Diencephalon (tissue), 1 donor: Measurements from ENCODE around the gene MFAP2. TPM values are rescaled to one million over a fixed set of nuclear protein-coding genes. Genes with fewer than 3 reads are reported as not detected.

ENCODE experiments used
- total RNA-seq: library from RNA; depleted of rRNA; stranded (reverse); fragments of >200 nt; gene quantifications from one replicate; pipeline ENCODE4 v1.2.3, GENCODE V29; 2014

The MFAP2 gene, protein sequence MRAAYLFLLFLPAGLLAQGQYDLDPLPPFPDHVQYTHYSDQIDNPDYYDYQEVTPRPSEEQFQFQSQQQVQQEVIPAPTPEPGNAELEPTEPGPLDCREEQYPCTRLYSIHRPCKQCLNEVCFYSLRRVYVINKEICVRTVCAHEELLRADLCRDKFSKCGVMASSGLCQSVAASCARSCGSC
- total RNA-seq, result 7.4 TPM

DNA sequence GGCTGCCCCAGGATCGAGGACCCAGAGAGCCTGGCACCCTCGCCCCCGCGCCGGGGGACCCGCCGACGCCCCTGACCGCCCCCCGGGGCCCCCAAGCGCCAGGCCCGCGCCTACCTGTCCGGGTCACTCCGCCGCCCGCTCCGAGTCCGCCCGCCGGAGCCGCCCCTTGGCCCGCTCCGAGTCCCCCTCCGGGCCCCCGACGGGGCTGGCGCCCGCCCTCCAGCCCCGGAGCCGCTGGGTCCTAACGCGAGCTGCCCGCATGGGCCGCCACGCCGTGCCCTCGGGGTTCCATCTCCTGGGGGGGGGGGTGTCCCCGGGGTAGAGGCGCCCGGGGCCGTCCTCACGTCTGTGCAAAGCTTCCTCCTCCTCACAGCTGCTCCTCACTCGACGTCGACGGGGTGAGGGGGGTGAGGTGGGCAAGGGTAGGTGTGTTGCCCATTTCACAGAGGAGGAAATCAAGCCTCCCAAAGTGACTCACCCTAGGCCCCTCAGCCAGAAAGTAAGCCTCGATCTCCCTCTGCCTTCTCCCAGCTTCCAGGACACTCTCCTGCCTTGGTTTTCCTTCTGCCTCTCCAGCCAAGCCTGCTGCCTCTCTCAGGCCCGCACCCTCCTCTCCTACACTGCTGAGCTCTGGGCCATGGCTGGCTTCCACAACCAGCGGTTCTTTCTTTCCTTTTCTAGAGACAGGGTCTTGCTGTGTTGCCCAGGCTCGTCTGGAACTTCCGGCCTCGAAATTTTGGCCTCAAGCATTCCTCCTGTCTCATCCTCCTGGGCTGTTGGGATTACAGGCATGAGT, at the start of gene MFAP2:
MFAP2 (minus strand) TSS at position 148 of the 796 bp plus-strand sequence. CDS start 2,347 bp downstream, outside the sequence.

GRCh38 chr1:17011439-17012307, 31.3 kb upstream of the MFAP2 start, which contains the start of gene ATP13A2:
Gene ATP13A2, minus strand, starts transcription at chr1:17011928. Its CDS starts 190 bp downstream, at chr1:17011738.

Other genes starting within 250 kb of the MFAP2 start
- under 0.01 TPM for gene RNU1-4, start 240.1 kb downstream of the MFAP2 start, total RNA-seq
- gene RNU1-2, start 84.6 kb downstream of the MFAP2 start, total RNA-seq, result under 0.01 TPM
- gene CROCC, start 58.7 kb downstream of the MFAP2 start, total RNA-seq, result 21.7 TPM
- gene ATP13A2, start 31.3 kb upstream of the MFAP2 start, total RNA-seq, result 178 TPM
- 87.9 TPM for gene SDHB, start 73.4 kb upstream of the MFAP2 start, total RNA-seq
- 3.5 TPM for gene PADI2, start 138.8 kb upstream of the MFAP2 start, total RNA-seq
- gene PADI1, start 224.5 kb upstream of the MFAP2 start, total RNA-seq, result 0.92 TPM